Stimulated activated CD8-positive, alpha-beta memory T cell treated with anti-CD3 and anti-CD28 coated beads, Interleukin-12 subunit alpha, Interleukin-12 subunit beta, amount 100 ng/mL, for 24 hours (primary cell): ENCODE measurements around the gene KCNJ12.
"Not testable (repeated sequence)": the region's sequence is repeated elsewhere in the genome, so short reads cannot be mapped to it uniquely, and the experiment has no call there.

ENCODE experiments used
- DNase-seq: peaks from one replicate; pipeline ENCODE4 v3.0.0-alpha.2; 2020; ENCODE audit errors: extremely low read depth

KCNJ12 gene

DNA sequence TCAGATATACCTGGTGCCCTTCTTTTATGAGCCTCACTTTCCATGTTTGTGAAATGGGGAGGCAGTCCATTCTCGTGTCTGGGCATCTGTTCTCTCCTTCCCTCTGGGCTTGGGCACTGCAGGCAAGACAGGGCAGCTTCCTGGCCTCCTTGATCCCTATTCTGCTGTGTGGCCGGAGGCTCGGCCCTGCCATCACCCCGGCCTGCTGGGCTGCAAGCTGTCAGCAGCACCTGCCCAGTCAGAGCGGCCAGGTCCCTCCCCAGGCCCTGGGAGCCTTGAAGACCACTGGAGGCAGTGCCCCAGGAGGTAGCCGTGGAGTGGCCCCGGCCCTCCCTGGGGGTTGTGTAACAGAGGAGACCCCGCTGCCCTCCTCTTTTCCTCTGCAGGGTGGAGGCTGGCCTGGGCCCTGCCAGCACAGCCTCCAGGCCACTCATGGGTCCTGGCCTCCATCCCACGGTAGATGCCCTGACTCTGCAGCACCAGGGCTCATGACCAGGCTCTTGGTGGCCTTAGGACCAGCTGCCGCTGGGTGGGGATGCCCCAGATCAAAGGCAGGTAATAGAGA lies 9.2 kb downstream of the KCNJ12 start:
- DNase-seq: no peak

DNA sequence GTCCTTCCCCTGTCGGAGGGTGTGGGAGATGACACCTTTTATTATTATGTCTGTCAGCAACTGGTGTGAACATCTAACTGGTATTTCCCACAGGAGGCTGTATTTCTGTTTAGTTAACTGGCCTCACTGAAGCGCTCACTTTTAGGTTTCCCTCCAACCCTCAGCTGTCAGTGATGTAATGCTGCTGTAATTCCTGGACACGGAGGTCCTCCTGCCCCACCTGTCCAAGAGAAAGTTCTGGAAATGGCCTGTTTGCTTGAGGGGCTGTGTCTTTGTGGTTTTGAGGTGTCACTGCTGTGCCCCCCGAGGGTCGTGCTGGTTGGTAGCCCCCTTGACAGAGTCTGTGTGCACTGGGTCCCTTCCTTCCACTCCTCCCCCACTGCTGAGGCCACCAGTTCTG lies 11.5 kb downstream of the KCNJ12 start:
- no peak for DNase-seq

- DNase-seq: no peak
These were observed 11.9 kb downstream of the KCNJ12 start for GRCh38 chr17:21388066-21388465.

GRCh38 chr17:21388944-21389343 lies 12.8 kb downstream of the KCNJ12 start:
- DNase-seq: no peak

- no peak for DNase-seq
These were observed 13.2 kb downstream of the KCNJ12 start for GRCh38 chr17:21389394-21389793.

- no peak for DNase-seq
These were observed 14.1 kb downstream of the KCNJ12 start for GRCh38 chr17:21390294-21390693.

DNA sequence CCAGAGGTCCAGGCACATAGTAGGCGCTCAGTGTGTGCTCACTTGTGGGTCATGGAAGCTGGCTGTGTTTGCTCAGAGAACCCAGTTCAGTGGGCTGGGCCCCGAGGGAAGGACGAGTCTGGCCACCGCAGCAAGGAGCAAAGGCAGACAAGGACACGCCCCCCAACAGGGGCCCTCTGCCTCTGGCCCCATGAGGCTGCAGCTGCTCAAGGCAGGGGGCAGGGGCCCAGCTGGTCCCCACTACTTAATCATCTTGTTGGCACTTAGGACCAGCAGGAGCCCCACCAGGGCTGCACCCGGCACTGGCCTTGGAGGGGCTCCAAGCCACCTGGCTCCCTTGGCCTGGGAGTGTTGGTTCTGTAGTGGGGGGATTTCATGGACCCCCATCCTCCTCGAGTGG lies 16.1 kb downstream of the KCNJ12 start:
- no peak for DNase-seq

DNA sequence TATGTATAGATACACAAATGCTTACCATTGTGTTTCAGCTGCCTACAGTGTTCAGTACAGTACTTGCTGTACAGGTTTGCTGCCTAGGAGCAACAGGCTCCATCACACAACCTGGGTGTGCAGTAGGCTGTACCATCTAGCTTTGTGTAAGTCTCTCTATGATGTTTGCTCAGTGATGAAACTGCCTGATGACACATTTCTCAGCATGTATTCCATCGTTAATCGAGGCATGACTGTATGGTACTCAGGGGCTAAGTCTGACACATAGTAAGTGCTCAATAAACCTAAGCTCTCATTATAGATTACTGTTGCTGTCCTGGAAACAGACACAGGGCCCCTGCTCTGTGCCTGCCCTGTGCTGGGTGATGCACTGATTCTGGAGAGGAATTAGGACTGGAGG lies 18.1 kb downstream of the KCNJ12 start:
- no peak for DNase-seq

- DNase-seq: no peak
These were observed 19.6 kb downstream of the KCNJ12 start for GRCh38 chr17:21395764-21396163.

- no peak for DNase-seq
These were observed 20.1 kb downstream of the KCNJ12 start for GRCh38 chr17:21396237-21396636.

DNA sequence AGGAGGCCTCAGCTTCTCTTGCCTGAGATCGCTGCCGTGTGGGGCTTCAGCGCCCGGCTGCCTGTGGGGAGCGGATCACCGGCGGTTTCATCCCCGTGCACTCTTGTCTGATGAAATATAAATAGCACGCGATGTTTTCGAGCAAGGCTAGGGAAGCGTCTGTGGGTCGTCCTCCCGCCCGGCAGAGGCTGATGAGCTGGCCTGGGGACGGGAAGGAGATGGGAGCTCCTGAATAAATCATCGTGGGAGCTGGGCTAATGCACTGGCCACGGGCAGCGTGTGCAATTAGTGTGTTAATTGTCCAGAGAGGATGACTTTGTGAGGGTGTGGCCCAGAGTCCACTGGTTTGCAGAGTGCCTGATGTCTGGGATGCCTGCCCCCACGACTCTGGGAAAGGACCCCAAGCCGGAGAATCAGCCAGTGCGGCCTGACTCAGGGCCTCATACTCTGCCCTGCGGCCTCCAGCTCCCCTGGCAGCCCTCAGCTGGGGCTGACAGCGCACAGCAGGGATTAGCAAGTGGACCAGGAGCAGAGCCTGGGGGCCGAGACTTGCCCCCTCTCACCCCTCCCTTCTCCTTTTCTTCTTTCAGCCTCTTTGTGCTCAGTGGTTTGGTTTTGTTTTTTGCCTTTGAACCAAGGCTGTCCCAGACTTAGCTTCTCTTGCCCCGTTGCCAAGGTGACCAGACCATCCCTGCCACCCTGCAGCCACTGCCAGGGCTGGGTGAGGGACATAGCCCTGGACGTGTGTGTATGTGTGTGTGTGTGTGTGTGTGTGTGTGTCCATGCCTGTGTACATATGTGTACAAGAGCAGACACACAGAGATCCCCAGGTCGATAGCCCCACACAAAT lies 21.4 kb downstream of the KCNJ12 start:
- no peak for DNase-seq

- DNase-seq: no peak
These were observed 23.5 kb downstream of the KCNJ12 start for GRCh38 chr17:21399474-21400186.

GRCh38 chr17:21400187-21400569 lies 24.0 kb downstream of the KCNJ12 start:
- DNase-seq: not testable (repeated sequence)

DNA sequence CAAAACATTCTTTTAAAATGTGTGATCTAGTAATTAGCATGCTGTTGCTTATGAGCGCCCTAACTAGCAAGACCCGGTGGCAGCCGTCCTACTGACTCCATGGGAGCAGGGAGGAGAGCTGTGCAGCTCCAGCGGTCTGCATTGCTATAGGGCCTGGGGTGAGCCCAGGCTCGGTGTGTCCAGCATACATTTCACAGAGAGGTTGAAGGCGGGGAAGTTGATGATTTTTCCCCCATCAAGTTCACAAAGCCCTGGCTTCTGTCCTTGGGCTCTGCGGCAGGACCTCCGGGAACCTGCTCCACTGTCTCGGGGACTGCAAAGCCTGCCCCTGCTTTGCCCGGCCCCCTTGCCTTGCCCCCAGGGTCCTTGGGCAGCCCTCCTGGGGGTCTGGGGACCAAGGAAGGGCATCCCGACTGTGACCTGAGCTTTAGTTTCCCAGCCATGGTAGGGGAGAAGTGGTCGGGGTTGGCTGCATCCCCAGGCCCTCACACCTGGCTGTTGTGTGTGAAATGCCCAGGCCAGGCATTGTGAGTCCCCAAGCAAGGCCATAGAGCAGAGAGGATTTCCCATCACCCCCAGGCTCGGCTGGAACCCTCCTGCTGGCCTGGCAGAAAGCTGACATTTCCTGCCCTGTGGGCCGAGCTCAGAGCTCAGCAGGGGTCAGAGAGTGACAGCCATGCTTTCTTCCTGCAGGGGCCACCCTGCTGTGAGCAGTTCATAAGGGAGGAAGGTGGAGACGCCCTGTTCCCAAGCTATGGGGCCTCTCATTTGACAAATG lies 24.8 kb downstream of the KCNJ12 start:
- no peak for DNase-seq

DNA sequence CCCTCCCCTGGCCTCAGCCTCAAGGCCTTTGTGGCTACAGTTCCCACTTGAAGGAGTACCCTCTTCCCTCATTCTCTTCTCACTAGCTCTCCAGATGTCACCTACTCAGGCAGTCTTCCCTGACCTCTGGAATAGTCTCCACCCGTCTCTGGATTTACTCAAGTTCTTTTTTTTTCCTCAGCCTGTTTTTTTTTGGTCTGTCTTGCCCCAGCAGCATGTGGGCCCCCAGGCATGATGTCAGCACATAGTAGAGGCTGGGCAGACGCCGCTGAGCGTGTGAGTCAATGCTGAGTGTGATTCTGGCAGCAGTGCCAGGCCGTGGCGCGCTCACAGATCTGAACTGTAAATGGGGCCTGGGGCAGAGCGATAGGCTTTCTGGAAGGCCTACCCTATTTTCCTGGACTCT lies 26.0 kb downstream of the KCNJ12 start:
- DNase-seq: not testable (repeated sequence)

- DNase-seq: not testable (repeated sequence)
These were observed 26.8 kb downstream of the KCNJ12 start for GRCh38 chr17:21402926-21403325.

- DNase-seq: not testable (repeated sequence)
These were observed 27.9 kb downstream of the KCNJ12 start for GRCh38 chr17:21404106-21404505.

GRCh38 chr17:21404539-21404938 lies 28.4 kb downstream of the KCNJ12 start:
- not testable (repeated sequence) for DNase-seq

DNA sequence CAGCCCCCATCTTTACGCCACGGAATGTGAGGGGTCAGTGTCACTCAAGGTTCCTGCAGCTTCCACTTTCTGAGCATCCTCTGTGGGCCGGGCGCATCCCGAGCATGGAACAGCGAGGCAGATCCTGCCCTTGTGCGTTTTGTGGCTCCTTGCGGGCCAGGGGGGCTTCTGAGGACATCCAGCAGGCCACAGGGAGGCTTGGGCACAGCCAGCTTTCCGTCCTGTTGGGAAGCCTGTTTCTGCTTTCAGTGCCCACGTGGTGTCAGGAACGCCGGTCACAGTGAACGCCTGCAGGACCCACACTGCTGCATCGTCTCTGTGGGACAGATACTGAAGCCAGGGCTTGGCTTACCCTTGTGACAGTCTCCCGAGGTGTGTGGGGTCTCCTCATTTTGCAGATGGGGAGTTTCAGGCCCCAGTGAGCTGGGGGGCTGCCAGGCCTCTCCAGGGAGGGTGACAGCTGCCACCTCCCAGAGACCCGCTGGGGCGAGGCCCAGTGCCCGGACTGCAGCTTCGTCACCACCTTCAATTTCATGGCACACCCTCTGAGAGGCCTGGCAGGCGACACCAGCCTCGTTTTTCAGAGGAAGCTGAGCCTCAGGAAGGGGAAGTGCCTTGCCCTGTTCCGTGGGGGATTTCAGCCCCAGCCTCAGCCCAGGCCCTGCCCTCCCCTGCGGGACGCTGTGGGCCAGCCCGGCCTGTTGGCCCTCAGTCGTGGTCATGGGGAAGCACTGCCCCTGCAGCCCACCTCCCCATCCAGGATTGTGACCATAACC lies 29.0 kb downstream of the KCNJ12 start:
- not testable (repeated sequence) for DNase-seq

- DNase-seq: not testable (repeated sequence)
These were observed 29.8 kb downstream of the KCNJ12 start for GRCh38 chr17:21405904-21406400.
